HCT116 (cell line): Measurements from ENCODE around the gene NOTCH4. TPM values are rescaled to one million over a fixed set of nuclear protein-coding genes. Genes with fewer than 3 reads are reported as not detected.

Experiments used
- ATAC-seq: fragments of 200-7000 bp; cut with Tn5 transposase; 2 replicates; pipeline ENCODE4 v1.9.1; 2020; ENCODE audit warnings: mild to moderate bottlenecking, moderate library complexity
- BruUV-seq: library from RNA; stranded (reverse); fragments of 400-500 nt; replicated peaks from 2 replicates; lab custom pipeline; 2021; lab: Mats Ljungman, UMichigan
- CTCF ChIA-PET: fragments of 300-600 bp; sonication (Branson Sonifier 250); formaldehyde crosslinking; loops from one replicate; lab custom pipeline; 2021; ENCODE audit warnings: antibody characterized with exemption; lab: Charles Lee
- POLR2A ChIA-PET: fragments of 300-600, 350-600 bp; sonication (Branson Sonifier 250); formaldehyde crosslinking; loops from one replicate; lab custom pipeline; 2021; ENCODE audit warnings: antibody characterized with exemption; lab: Charles Lee
- RAD21 ChIA-PET, 2 experiments: fragments of 300-600 bp; sonication (Branson Sonifier 250); formaldehyde crosslinking; loops; one replicate each; lab custom pipeline; 2023; ENCODE audit warnings: low total read pairs in 2 of 2; ENCODE audit not compliant: uncharacterized antibody in 2 of 2, unreplicated experiment in 2 of 2, low non-redundant PET in 1 of 2; lab: Charles Lee
- DNase-seq: peaks from one replicate; pipeline ENCODE4 v3.0.0-alpha.2; 2010; ENCODE audit warnings: low read depth, low spot score
- H2AFZ ChIP-seq: fragments of 200-600 bp; shearing (Covaris generic), sonication (generic); 2 replicates; pipeline ENCODE4 v1.6.1; 2017; ENCODE audit warnings: low read depth, mixed run types, mixed read lengths, antibody characterized with exemption, low read length; ENCODE audit not compliant: poor library complexity, severe bottlenecking
- H3K27ac ChIP-seq: 2 replicates; pipeline ENCODE4 v1.5.1; 2012; ENCODE audit warnings: low read depth, low read length
- H3K27me3 ChIP-seq: fragments of 200-600 bp; sonication (generic); 2 replicates; pipeline ENCODE4 v1.6.1; 2016; ENCODE audit warnings: mixed run types, low read length, mixed read lengths; ENCODE audit not compliant: insufficient read depth
- H3K36me3 ChIP-seq, 2 experiments: fragments of 200-500 bp in 1 of 2; fragments of 200-600 bp in 1 of 2; sonication (Bioruptor generic) in 1 of 2; sonication (generic) in 1 of 2; 2 replicates each; pipeline versions ENCODE4 v1.5.1 to v1.6.1; 2014 to 2016; ENCODE audit warnings: low read length in 2 of 2, inconsistent platforms in 1 of 2, mixed read lengths in 1 of 2, mixed run types in 1 of 2; ENCODE audit not compliant: insufficient read depth in 2 of 2, control insufficient read depth in 1 of 2
- H3K4me1 ChIP-seq, 2 experiments: fragments of 200-600 bp in 1 of 2; sonication (generic) in 1 of 2; 2 replicates each; pipeline versions ENCODE4 v1.5.1 to v1.6.1; 2012 to 2017; ENCODE audit warnings: low read length in 2 of 2, inconsistent platforms in 1 of 2, mild to moderate bottlenecking in 1 of 2, mixed read lengths in 1 of 2, mixed run types in 1 of 2, moderate library complexity in 1 of 2; ENCODE audit not compliant: insufficient read depth in 2 of 2, control insufficient read depth in 1 of 2
- H3K4me2 ChIP-seq: fragments of 200-600 bp; sonication (generic); 2 replicates; pipeline ENCODE4 v1.6.1; 2017; ENCODE audit warnings: mixed run types, low read length, mixed read lengths
- H3K4me3 ChIP-seq, 2 experiments: fragments of 200-600 bp in 1 of 2; sonication (generic) in 1 of 2; replicated peaks in 1 of 2; 2 replicates each; pipeline ENCODE4 v1.5.1; 2011 to 2016; ENCODE audit warnings: low read length in 2 of 2, control low read depth in 1 of 2, low read depth in 1 of 2, mild to moderate bottlenecking in 1 of 2, mixed read lengths in 1 of 2, mixed run types in 1 of 2
- H3K79me2 ChIP-seq: fragments of 200-600 bp; sonication (generic); 2 replicates; pipeline ENCODE4 v1.6.1; 2017; ENCODE audit warnings: mild to moderate bottlenecking, mixed run types, low read length, moderate library complexity, mixed read lengths; ENCODE audit not compliant: insufficient read depth
- H3K9ac ChIP-seq: fragments of 200-600 bp; sonication (generic); 2 replicates; pipeline ENCODE4 v1.6.1; 2016; ENCODE audit warnings: low read length, mixed read lengths
- H3K9me2 ChIP-seq: fragments of 200-600 bp; sonication (generic), shearing (Covaris generic); 2 replicates; pipeline ENCODE4 v1.6.1; 2017; ENCODE audit warnings: mixed run types, mild to moderate bottlenecking, moderate library complexity; ENCODE audit not compliant: insufficient read depth
- H3K9me3 ChIP-seq, 2 experiments: fragments of 200-500 bp in 1 of 2; fragments of 200-600 bp in 1 of 2; sonication (Bioruptor generic) in 1 of 2; sonication (generic) in 1 of 2; 2 replicates each; pipeline ENCODE4 v1.6.1; 2014 to 2017; ENCODE audit warnings: low read length in 2 of 2, mixed read lengths in 2 of 2, inconsistent platforms in 1 of 2, low read depth in 1 of 2, mild to moderate bottlenecking in 1 of 2, mixed run types in 1 of 2, moderate library complexity in 1 of 2; ENCODE audit not compliant: control insufficient read depth in 1 of 2, insufficient read depth in 1 of 2
- H4K20me1 ChIP-seq: fragments of 200-600 bp; sonication (generic), shearing (Covaris generic); 2 replicates; pipeline ENCODE4 v1.6.1; 2017; ENCODE audit warnings: mixed run types, mild to moderate bottlenecking, moderate library complexity; ENCODE audit not compliant: insufficient read depth
- CTCF ChIP-seq, 3 experiments: fragments of 200-600 bp in 1 of 3; sonication (generic) in 1 of 3; IDR thresholded peaks in 2 of 3; conservative IDR thresholded peaks in 1 of 3; 2 replicates each; pipeline ENCODE4 v1.5.1; 2012 to 2017; ENCODE audit warnings: low read depth in 2 of 3, low read length in 2 of 3, antibody characterized with exemption in 1 of 3, borderline replicate concordance in 1 of 3, control low read depth in 1 of 3, mild to moderate bottlenecking in 1 of 3, mixed read lengths in 1 of 3, mixed run types in 1 of 3, moderate library complexity in 1 of 3; ENCODE audit not compliant: insufficient read depth in 1 of 3
- RAD21 ChIP-seq: IDR thresholded peaks from 2 replicates; pipeline ENCODE4 v1.6.1; 2012; ENCODE audit warnings: low read depth, mild to moderate bottlenecking
- intact Hi-C: fragments of 100-400 bp; cut with micrococcal nuclease; formaldehyde crosslinking; loops from 2 replicates; pipeline ENCODE4 v1.10.0; 2022
- total RNA-seq: library from RNA; stranded (reverse); gene quantifications from one replicate; pipeline ENCODE4 v1.2.1, GENCODE V29; 2021; ENCODE audit not compliant: unreplicated experiment

The NOTCH4 gene
- total RNA-seq, 1 experiment from 2014 or later: 0.81 TPM

DNA sequence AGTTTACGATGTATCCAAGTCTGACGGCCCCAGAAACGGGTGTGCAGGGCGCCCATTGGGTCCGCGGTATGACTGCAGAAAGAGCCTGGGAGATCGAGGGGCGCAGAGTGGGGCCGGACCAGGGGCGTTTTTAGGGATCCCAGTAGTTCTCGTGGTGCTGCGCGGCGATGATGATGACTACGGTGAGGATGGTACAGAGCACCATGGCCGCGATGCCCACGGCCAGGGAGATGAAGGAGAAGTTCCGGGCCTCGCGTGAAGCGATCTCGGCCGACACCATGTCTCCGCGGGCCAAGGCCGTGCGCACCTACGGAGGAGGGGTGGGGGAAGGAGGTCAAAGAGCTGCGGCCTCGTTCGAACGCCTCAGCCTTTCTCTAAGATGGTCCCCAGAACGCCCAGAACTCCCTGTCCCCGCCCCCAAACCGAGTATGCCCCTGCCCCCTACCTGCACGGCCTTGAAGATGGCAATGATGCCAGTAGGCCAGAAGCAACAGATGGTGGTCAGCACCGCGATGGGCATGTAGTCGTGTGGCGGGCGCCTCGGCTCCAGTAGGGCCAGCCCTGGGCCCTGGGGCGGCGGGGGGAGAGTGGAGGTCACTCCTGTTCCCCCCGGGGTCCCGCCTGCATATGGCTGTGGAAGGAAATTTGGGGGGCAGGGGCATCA lies 74.6 kb downstream of the NOTCH4 start:
- Histone ChIP-seq H3K4me1 (peaks cover 7 to 15% of the 10 kb centered on the region in 2 experiments; a peak in 3 of 4 replicates), H3K4me2 (no peak overlapping the region), H3K79me2 (peaks cover 1% of the 10 kb centered on the region; the same call in 1 of the 2 replicates), H3K9me3 (no peaks in the 10 kb centered on the region), H3K9me2 (no peaks in the 10 kb centered on the region), H2AFZ (no peak overlapping the region), H3K27ac (no peak overlapping the region), H3K27me3 (no peaks in the 10 kb centered on the region), H3K4me3 (no peak overlapping the region), H3K36me3 (no peaks in the 10 kb centered on the region), H4K20me1 (no peaks in the 10 kb centered on the region), H3K9ac (no peak overlapping the region)
- no peak for DNase-seq
- BruUV-seq: no TSS peak
- CTCF ChIA-PET: no interaction called here
- RAD21 ChIA-PET: no interaction called here
- POLR2A ChIA-PET: no interaction called here
- intact Hi-C loops: no loop called here
- ATAC-seq: no peak
- no peak for TF ChIP-seq RAD21

DNA sequence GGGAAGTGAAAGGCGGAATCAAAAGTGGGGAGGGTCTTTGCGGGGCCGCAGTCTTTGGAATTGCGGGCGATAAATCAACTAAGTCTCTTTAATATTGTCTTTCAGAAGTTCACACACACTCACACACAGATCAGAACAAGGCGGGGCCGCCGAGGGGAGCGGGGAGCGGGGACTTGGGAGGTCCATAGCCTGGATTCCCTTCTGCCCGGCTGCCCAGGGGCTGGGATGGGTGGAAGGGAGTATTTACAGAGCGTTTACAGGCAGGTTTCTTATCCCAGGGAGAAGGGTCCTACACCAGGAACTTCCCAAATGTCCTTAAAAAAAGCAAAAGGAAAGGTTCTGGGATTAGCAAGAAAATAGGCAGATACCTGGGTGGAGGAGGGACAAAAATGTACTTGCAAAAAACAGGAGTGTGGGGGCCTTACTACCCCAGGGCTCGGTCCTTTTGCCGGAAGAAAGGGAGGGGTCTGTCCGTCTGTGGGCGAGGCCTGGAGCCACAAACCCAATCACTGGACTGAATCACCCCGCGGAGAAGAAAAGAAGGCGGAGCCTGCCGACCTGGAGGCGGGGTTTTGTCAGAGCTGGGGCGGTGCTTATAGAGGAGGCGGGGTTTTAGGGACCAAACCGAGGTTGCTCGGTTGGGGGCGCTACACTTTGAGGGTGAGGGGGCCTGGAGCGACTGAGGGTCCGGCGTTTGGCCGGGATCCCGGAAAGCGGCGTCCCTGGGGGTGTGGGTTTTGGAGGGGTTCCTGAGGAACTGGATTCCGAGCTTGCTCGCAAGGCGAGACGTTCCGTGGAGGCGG lies 75.4 kb downstream of the NOTCH4 start:
- no peaks in the 10 kb centered on the region for H3K27me3 ChIP-seq
- intact Hi-C loops: no loop called here
- peaks cover 7 to 15% of the 10 kb centered on the region in 2 experiments; a peak in 3 of 4 replicates for H3K4me1 ChIP-seq
- no peak overlapping the region for H3K4me3 ChIP-seq
- no peak overlapping the region for H2AFZ ChIP-seq
- no peak overlapping the region for H3K4me2 ChIP-seq
- H3K9ac ChIP-seq: no peak overlapping the region
- no peak overlapping the region for H3K27ac ChIP-seq
- RAD21 ChIA-PET: no interaction called here
- no peaks in the 10 kb centered on the region for H4K20me1 ChIP-seq
- no peaks in the 10 kb centered on the region for H3K9me3 ChIP-seq
- H3K9me2 ChIP-seq: no peaks in the 10 kb centered on the region
- ATAC-seq: peak; percentile 34; the same call in 1 of the 2 replicates
- CTCF ChIA-PET: no interaction called here
- POLR2A ChIA-PET: no interaction called here
- no peaks in the 10 kb centered on the region for H3K36me3 ChIP-seq
- DNase-seq: no peak
- no peaks in the 10 kb centered on the region for H3K79me2 ChIP-seq
- no TSS peak for BruUV-seq
- TF ChIP-seq CTCF (IDR thresholded peaks at IDR 0.05 in 2 of 3, conservative IDR thresholded peaks at IDR 0.05 in 1 of 3; ENCODE audit: borderline replicate concordance in 1 of 3, insufficient read depth in 1 of 3, low read depth in 2 of 3, low read length in 2 of 3): 0 out of 6 replicates have a peak, but pooled peaks of 1 of the 3 experiments have one; percentile 18
- no peak for TF ChIP-seq RAD21
